K562 (cell line): ENCODE measurements around the gene RALB. TPM values are rescaled to one million over a fixed set of nuclear protein-coding genes. Genes with fewer than 3 reads are reported as not detected.

Source experiments
- E2F6 ChIP-seq, 2 experiments: IDR thresholded peaks; 2 replicates each; pipeline ENCODE4 v1.6.1; 2011; ENCODE audit warnings: borderline replicate concordance in 1 of 2, control low read depth in 1 of 2, low read depth in 1 of 2, low read length in 1 of 2, mild to moderate bottlenecking in 1 of 2, mixed read lengths in 1 of 2, moderate library complexity in 1 of 2; ENCODE audit not compliant: insufficient read depth in 1 of 2, insufficient read length in 1 of 2, poor library complexity in 1 of 2, severe bottlenecking in 1 of 2; ENCODE audit errors: extremely low read depth in 1 of 2
- FOSL1 ChIP-seq: fragments of 200-800 bp; sonication (Bioruptor generic); conservative IDR thresholded peaks from 2 replicates; pipeline ENCODE4 v1.6.1; 2016; ENCODE audit warnings: missing genetic modification characterization, missing compliant biosample characterization
- HBP1 ChIP-seq: fragments of 450-650 bp; formaldehyde crosslinking; IDR thresholded peaks from 2 replicates; pipeline ENCODE4 v1.4.0; 2022; ENCODE audit warnings: missing genetic modification characterization
- MBD1 ChIP-seq: fragments of 250-450 bp; sonication (Bioruptor Pico); IDR thresholded peaks from 2 replicates; pipeline ENCODE4 v1.8.0; 2022; ENCODE audit warnings: inconsistent platforms
- PRMT5 ChIP-seq: sonication (generic); formaldehyde crosslinking; IDR thresholded peaks from 2 replicates; pipeline ENCODE4 v1.5.0; 2020; ENCODE audit warnings: missing genetic modification reagents
- RAD21 ChIP-seq, 2 experiments: fragments of 250-450 bp in 1 of 2; fragments of 450-650 bp in 1 of 2; sonication (Bioruptor Pico) in 1 of 2; formaldehyde crosslinking in 1 of 2; IDR thresholded peaks in 1 of 2; conservative IDR thresholded peaks in 1 of 2; 2 replicates each; pipeline versions ENCODE4 v1.4.0 to v1.8.0; 2020 to 2022; ENCODE audit warnings: mild to moderate bottlenecking in 2 of 2, moderate library complexity in 1 of 2
- RCOR1 ChIP-seq, 2 experiments: IDR thresholded peaks; 2 replicates each; pipeline ENCODE4 v1.6.1; 2012; ENCODE audit warnings: low read depth in 2 of 2, low read length in 2 of 2, borderline replicate concordance in 1 of 2, improper control_type of control experiment in 1 of 2
- SMC3 ChIP-seq: conservative IDR thresholded peaks from 2 replicates; pipeline ENCODE4 v1.6.1; 2011; ENCODE audit warnings: low read depth, low read length, improper control_type of control experiment; ENCODE audit not compliant: insufficient read depth
- SRSF3 ChIP-seq: fragments of 200-400 bp; formaldehyde crosslinking; IDR thresholded peaks from 2 replicates; pipeline ENCODE4 v1.6.1; 2016; ENCODE audit warnings: mild to moderate bottlenecking, low read length, moderate library complexity; ENCODE audit not compliant: insufficient read depth
- ZNF165 ChIP-seq: fragments of 250-450 bp; sonication (Bioruptor Pico); IDR thresholded peaks from 2 replicates; pipeline ENCODE4 v1.4.0; 2020; ENCODE audit warnings: borderline replicate concordance
- ZNF263 ChIP-seq: sonication (generic); formaldehyde crosslinking; IDR thresholded peaks from 2 replicates; pipeline ENCODE4 v1.8.0; 2022; ENCODE audit warnings: mild to moderate bottlenecking, missing genetic modification reagents, borderline replicate concordance
- polyA plus RNA-seq, 8 experiments: library from polyadenylated mRNA; depleted of rRNA in 4 of 8; stranded (reverse) in 5 of 8; unstranded in 3 of 8; fragments of >200 nt; fragmentation: Nextera tagmentation in 2 of 8; fragmentation: Illumina TruSeq in 1 of 8; extraction: Ambion mirVana in 2 of 8; extraction: Trizol in 1 of 8; gene quantifications; 2 replicates each; pipeline versions ENCODE4 v1.2.1 to v1.2.3, GENCODE V29; 2011 to 2014; ENCODE audit warnings: inconsistent platforms in 1 of 8, missing spikeins in 1 of 8
- total RNA-seq, 7 experiments: library from RNA; depleted of rRNA in 6 of 7; stranded (reverse); fragments of >200 nt in 6 of 7; fragmentation: Illumina TruSeq in 2 of 7; extraction: Trizol in 2 of 7; gene quantifications; 2 replicates each; pipeline versions ENCODE4 v1.2.1 to v1.2.3, GENCODE V29; 2011 to 2021; ENCODE audit warnings: low replicate concordance in 1 of 7
- TF ChIP-seq, protein P1 (sequence below), 2 experiments: fragments of 150-350 bp in 1 of 2; IDR thresholded peaks; 2 replicates each; pipeline ENCODE4 v1.6.1; 2012 to 2016; ENCODE audit warnings: low read depth in 2 of 2, low read length in 2 of 2, mild to moderate bottlenecking in 1 of 2, moderate library complexity in 1 of 2
- TF ChIP-seq, protein P2 (sequence below): fragments of 450-650 bp; formaldehyde crosslinking; IDR thresholded peaks from 2 replicates; pipeline ENCODE4 v1.4.0; 2020; ENCODE audit warnings: mild to moderate bottlenecking, moderate library complexity

Gene RALB
- total and polyA plus RNA-seq, 9 of the 15 experiments (the other 6 are each of a cell fraction or from before 2014, with no cell fraction given) = 14.8 to 65.6 (median 38.4) TPM

DNA sequence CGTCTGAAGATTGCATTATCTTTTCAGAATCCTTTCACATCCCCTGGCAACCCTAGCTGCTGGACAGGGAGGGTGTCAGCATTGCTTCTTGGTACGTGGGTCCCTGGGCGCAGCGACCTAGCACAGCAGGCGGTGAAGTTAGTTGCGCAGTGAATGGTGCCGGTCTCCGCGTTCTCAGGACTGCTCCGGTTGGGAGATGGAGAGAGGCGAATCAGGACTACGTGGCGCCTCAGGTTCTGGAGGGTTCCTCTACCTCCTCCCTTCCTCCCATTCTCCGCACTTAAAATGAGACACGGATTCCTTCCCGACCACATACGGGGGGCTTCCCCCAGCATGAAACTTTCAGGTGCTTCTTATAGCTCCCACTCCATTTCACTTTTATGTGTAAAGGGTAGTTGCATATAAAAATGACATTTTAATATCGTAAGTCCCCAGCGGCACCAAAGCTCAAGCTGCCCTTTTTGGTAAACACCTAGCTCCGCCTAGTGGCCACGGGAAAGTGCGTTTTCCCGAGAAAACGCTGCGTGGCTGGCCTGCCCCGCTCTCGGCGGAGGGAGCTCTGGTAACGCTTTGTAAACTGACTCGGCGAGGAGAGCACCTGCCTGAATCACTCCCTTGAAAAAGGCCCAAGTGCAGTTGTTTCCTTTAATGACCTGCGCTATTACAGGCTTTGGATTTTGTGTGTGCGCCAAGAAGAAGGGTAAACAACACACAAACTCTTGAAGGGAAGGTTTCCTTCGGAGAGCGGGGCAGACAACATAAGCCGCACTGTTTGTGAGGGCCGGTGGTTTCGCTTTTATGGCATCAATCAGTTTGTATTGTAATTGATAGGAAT, 60.4 kb downstream of the RALB start (continued):
- TF ChIP-seq HBP1 (no peak), ZNF165 (no peak), RAD21 (CRISPR knock-in tag; conservative IDR thresholded peaks at IDR 0.05 in 1 of 2, IDR thresholded peaks at IDR 0.05 in 1 of 2) (peak; percentile 95 to 96), MBD1 (CRISPR knock-in tag) (0 out of 2 replicates have a peak, but pooled peaks have one; percentile 14), ZNF263 (CRISPR knock-in tag) (peak; percentile 39; the same call in 1 of the 2 replicates), SRSF3 (no peak), SMC3 (peak; percentile 83), RCOR1 (IDR thresholded peaks at IDR 0.05; ENCODE audit: borderline replicate concordance in 1 of 2, low read depth in 2 of 2, low read length in 2 of 2) (peak in 1 of 2 experiments; percentile 63; a peak in 1 of 4 replicates), E2F6 (IDR thresholded peaks at IDR 0.05; ENCODE audit: borderline replicate concordance in 1 of 2, extremely low read depth in 1 of 2, insufficient read depth in 1 of 2, insufficient read length in 1 of 2, low read depth in 1 of 2, low read length in 1 of 2, poor library complexity in 1 of 2, severe bottlenecking in 1 of 2) (peak in 1 of 2 experiments; percentile 16), FOSL1 (tag) (0 out of 2 replicates have a peak, but pooled peaks have one; percentile 34), PRMT5 (CRISPR knock-in tag) (no peak)
- TF ChIP-seq, protein P1, sequence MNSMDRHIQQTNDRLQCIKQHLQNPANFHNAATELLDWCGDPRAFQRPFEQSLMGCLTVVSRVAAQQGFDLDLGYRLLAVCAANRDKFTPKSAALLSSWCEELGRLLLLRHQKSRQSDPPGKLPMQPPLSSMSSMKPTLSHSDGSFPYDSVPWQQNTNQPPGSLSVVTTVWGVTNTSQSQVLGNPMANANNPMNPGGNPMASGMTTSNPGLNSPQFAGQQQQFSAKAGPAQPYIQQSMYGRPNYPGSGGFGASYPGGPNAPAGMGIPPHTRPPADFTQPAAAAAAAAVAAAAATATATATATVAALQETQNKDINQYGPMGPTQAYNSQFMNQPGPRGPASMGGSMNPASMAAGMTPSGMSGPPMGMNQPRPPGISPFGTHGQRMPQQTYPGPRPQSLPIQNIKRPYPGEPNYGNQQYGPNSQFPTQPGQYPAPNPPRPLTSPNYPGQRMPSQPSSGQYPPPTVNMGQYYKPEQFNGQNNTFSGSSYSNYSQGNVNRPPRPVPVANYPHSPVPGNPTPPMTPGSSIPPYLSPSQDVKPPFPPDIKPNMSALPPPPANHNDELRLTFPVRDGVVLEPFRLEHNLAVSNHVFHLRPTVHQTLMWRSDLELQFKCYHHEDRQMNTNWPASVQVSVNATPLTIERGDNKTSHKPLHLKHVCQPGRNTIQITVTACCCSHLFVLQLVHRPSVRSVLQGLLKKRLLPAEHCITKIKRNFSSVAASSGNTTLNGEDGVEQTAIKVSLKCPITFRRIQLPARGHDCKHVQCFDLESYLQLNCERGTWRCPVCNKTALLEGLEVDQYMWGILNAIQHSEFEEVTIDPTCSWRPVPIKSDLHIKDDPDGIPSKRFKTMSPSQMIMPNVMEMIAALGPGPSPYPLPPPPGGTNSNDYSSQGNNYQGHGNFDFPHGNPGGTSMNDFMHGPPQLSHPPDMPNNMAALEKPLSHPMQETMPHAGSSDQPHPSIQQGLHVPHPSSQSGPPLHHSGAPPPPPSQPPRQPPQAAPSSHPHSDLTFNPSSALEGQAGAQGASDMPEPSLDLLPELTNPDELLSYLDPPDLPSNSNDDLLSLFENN (IDR thresholded peaks at IDR 0.05; ENCODE audit: low read depth in 2 of 2, low read length in 2 of 2) = 0 out of 4 replicates have a peak, but pooled peaks of 1 of the 2 experiments have one; percentile 16
- TF ChIP-seq, protein P2, sequence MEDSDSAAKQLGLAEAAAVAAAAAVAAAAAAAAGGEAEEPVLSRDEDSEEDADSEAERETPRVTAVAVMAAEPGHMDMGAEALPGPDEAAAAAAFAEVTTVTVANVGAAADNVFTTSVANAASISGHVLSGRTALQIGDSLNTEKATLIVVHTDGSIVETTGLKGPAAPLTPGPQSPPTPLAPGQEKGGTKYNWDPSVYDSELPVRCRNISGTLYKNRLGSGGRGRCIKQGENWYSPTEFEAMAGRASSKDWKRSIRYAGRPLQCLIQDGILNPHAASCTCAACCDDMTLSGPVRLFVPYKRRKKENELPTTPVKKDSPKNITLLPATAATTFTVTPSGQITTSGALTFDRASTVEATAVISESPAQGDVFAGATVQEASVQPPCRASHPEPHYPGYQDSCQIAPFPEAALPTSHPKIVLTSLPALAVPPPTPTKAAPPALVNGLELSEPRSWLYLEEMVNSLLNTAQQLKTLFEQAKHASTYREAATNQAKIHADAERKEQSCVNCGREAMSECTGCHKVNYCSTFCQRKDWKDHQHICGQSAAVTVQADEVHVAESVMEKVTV (CRISPR knock-in tag) = peak; percentile 93
